Activated CD4-positive, alpha-beta T cell treated with anti-CD3 and anti-CD28 coated beads, Interleukin-2, Interleukin-6, amounts not matched to agents 100 ng/mL and 50 ng/mL, durations not matched to agents 16 hours and 8 hours (primary cell): ENCODE results near the gene S100A7.
"Not testable (repeated sequence)": the region's sequence is repeated elsewhere in the genome, so short reads cannot be mapped to it uniquely, and the experiment has no call there.

Experiments
- DNase-seq: peaks from one replicate; pipeline ENCODE4 v3.0.0-alpha.2; 2020

Gene S100A7

GRCh38 chr1:153429266-153430165, 30.9 kb downstream of the S100A7 start:
- no peak for DNase-seq

GRCh38 chr1:153428791-153429190, 31.7 kb downstream of the S100A7 start:
- DNase-seq, result no peak

- no peak for DNase-seq
Measured at GRCh38 chr1:153428073-153428638, 32.3 kb downstream of the S100A7 start.

- no peak for DNase-seq
Measured at GRCh38 chr1:153426809-153427208, 33.6 kb downstream of the S100A7 start.

- peak; percentile 54 for DNase-seq
Measured at GRCh38 chr1:153422450-153423068, 37.9 kb downstream of the S100A7 start.

GRCh38 chr1:153420306-153420705, 40.1 kb downstream of the S100A7 start:
- DNase-seq, result no peak

GRCh38 chr1:153419436-153419793, 41.0 kb downstream of the S100A7 start:
- not testable (repeated sequence) for DNase-seq

- not testable (repeated sequence) for DNase-seq
Measured at GRCh38 chr1:153418758-153419435, 41.6 kb downstream of the S100A7 start.

GRCh38 chr1:153417136-153417888, 43.1 kb downstream of the S100A7 start:
- DNase-seq, result no peak

- DNase-seq, result no peak
Measured at GRCh38 chr1:153415850-153416570, 44.4 kb downstream of the S100A7 start, which contains the start of gene S100A7A. TSS of gene S100A7A (plus strand) at chr1:153416520. CDS start at chr1:153418083, 1,563 bp downstream.

- not testable (repeated sequence) for DNase-seq
Measured at GRCh38 chr1:153413961-153414360, 46.5 kb downstream of the S100A7 start.
